ENCODE measurements around the gene MORN1.
A peak's percentile ranks its signal among the peaks of the same experiment; 100 is the strongest.

The MORN1 gene

DNA sequence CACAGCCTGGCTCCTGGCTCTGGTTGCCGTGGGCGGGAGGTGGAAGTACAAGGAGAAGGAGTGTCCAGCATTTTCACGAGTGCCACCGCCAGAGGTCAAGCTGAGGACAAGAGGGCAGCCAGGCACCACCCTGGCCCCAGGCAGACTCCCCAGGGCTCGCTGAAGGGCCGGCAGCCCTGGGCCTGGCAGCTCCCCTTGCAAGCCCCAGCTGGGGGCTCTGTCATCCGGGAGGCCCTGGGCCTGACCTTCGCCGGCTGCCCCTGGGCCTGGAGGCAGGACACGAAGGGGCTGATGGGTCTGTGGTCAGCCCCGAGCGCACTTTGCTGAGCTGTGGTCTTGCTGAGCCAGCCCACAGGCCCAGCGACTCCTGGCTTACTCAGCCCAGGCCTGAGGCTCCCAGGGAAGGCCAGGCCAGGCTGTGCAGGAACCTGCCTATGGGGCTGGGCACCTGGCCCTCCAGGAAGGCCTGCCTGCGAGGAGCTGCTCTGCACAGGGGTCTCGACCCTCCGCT lies 74.8 kb downstream of the MORN1 start:
- no peaks in the 10 kb centered on the region for H3K79me2 ChIP-seq (ENCODE audit: low read length)
- DNase-seq: no peak
- no peak overlapping the region for H3K9ac ChIP-seq (ENCODE audit: low read length)
- no peak overlapping the region for H3K4me2 ChIP-seq (ENCODE audit: low read depth, low read length)
- H2AFZ ChIP-seq (ENCODE audit: low read length): no peak overlapping the region
- no peaks in the 10 kb centered on the region for H3K9me2 ChIP-seq (replicated peaks; ENCODE audit: insufficient read depth, low read length)
- no peaks in the 10 kb centered on the region for H3F3A ChIP-seq (ENCODE audit: insufficient read depth, low read length)
- H3K9me3 ChIP-seq (replicated peaks; ENCODE audit: insufficient read depth, low read length): no peaks in the 10 kb centered on the region
- H3K4me3 ChIP-seq (ENCODE audit: low read length): no peak overlapping the region
- H3K27ac ChIP-seq (ENCODE audit: low read length): no peak overlapping the region
- no peak for TF ChIP-seq EZH2phosphoT487 (IDR thresholded peaks at IDR 0.05; ENCODE audit: low read length)
- H4K20me1 ChIP-seq (ENCODE audit: insufficient read depth, low read length): no peaks in the 10 kb centered on the region
- H3K4me1 ChIP-seq (ENCODE audit: low read length): no peaks in the 10 kb centered on the region
- H3K27me3 ChIP-seq (replicated peaks; ENCODE audit: insufficient read depth, low read length): peaks cover 67% of the 10 kb centered on the region
- no peaks in the 10 kb centered on the region for H3K36me3 ChIP-seq (replicated peaks; ENCODE audit: insufficient read depth, low read length)

DNA sequence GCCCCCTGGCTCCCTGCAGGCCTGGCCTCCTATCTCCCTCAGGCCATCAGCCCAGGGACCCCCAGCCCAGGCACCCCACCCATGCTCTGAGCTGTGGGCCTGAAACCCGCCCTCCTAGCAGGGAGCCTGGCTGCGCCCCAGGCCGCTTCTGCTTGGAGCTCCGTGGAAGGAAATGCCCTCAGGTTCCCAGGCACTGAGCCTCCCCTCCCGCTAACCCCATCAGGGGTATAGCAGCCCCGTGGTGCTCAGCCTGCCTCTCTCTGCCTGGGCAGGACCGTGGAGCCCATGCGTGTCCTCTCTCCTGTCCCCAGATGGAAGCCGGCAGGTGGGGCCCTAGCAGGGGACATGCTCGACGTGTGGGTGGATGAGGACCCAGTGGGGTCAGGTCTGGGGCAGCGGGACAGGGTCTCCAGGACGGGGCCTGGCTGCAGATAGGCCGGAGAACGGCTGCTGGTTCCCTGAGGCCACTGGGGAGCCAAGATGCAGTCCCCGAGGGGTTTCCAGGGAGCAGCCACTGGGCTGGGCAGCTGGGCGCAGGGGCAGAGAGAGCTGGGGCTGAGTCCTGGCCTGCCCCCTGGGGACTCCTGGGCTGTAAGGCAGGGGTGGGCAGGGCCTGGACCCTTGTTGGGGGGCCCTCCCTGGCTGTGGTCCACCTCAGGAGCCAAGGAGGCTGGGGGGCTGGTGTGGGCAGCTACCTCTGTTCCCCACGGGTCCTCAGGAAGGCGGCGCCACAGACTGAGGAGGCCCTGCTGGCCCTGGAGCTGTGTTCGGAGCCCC lies 75.5 kb downstream of the MORN1 start:
- H3K27ac ChIP-seq (ENCODE audit: low read length): no peak overlapping the region
- TF ChIP-seq, protein P1, sequence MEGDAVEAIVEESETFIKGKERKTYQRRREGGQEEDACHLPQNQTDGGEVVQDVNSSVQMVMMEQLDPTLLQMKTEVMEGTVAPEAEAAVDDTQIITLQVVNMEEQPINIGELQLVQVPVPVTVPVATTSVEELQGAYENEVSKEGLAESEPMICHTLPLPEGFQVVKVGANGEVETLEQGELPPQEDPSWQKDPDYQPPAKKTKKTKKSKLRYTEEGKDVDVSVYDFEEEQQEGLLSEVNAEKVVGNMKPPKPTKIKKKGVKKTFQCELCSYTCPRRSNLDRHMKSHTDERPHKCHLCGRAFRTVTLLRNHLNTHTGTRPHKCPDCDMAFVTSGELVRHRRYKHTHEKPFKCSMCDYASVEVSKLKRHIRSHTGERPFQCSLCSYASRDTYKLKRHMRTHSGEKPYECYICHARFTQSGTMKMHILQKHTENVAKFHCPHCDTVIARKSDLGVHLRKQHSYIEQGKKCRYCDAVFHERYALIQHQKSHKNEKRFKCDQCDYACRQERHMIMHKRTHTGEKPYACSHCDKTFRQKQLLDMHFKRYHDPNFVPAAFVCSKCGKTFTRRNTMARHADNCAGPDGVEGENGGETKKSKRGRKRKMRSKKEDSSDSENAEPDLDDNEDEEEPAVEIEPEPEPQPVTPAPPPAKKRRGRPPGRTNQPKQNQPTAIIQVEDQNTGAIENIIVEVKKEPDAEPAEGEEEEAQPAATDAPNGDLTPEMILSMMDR (IDR thresholded peaks at IDR 0.05; ENCODE audit: low read length): no peak
- TF ChIP-seq EZH2 (optimal IDR thresholded peaks at IDR 0.05; ENCODE audit: low read depth, low read length) (no peak), EZH2phosphoT487 (IDR thresholded peaks at IDR 0.05; ENCODE audit: low read length) (no peak)
- H3K27me3 ChIP-seq (replicated peaks; ENCODE audit: insufficient read depth, low read length): peaks cover 60% of the 10 kb centered on the region
- no peaks in the 10 kb centered on the region for H3K9me3 ChIP-seq (replicated peaks; ENCODE audit: insufficient read depth, low read length)
- H3K4me3 ChIP-seq (ENCODE audit: low read length): no peak overlapping the region
- no peak overlapping the region for H3K4me2 ChIP-seq (ENCODE audit: low read depth, low read length)
- no peak overlapping the region for H3K9ac ChIP-seq (ENCODE audit: low read length)
- no peaks in the 10 kb centered on the region for H3F3A ChIP-seq (ENCODE audit: insufficient read depth, low read length)
- H3K79me2 ChIP-seq (ENCODE audit: low read length): no peaks in the 10 kb centered on the region
- no peak overlapping the region for H2AFZ ChIP-seq (ENCODE audit: low read length)
- H3K36me3 ChIP-seq (replicated peaks; ENCODE audit: insufficient read depth, low read length): no peaks in the 10 kb centered on the region
- H4K20me1 ChIP-seq (ENCODE audit: insufficient read depth, low read length): no peaks in the 10 kb centered on the region
- H3K4me1 ChIP-seq (ENCODE audit: low read length): no peaks in the 10 kb centered on the region
- no peak for DNase-seq
- no peaks in the 10 kb centered on the region for H3K9me2 ChIP-seq (replicated peaks; ENCODE audit: insufficient read depth, low read length)

DNA sequence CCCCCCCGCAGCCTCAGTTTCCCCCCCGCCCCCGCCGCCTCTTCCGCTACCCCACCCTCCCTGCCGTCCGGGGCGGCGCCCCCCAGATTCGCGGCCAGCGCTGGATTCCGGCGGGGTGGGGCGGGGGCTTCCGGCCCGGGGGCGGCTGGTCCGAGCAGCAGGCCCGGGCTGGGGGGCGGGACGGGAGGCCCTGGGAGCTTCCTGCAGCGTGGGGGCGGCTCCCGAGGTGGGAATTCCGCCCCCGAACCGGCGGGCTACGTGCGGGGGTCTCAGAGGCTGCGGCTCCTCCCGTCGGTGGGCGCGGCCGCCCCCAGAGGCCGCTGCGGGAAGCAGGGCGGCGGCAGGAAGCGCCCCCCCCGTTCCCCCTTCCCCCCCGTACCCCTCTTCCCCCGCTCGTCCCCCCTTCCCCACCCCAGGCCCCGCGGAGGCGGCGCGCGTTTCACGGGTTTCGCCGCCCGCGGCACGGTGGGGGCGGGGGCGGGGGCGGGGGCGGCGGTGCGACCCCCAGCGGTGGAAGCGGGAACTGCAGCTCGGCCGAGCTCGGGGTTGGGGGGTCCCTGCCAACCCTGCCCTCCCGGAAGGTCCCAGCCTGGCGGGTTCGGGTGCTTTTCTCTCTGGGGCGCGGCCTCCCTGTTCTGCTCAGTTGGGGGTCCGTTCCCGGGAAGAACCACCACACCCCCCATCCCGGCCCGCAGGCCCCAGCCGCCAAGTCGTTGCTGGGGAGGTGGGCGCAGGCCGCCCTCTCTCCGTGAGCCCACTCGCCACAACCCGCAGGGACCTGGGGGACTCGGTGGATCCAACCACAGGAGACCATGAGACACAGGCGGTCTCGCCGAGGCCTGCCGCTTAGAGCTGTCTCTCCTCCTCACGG lies 76.3 kb downstream of the MORN1 start:
- H4K20me1 ChIP-seq (ENCODE audit: insufficient read depth, low read length): no peaks in the 10 kb centered on the region
- H3K4me3 ChIP-seq (ENCODE audit: low read length): no peak overlapping the region
- H3K27me3 ChIP-seq (replicated peaks; ENCODE audit: insufficient read depth, low read length): peaks cover 52% of the 10 kb centered on the region
- no peaks in the 10 kb centered on the region for H3K36me3 ChIP-seq (replicated peaks; ENCODE audit: insufficient read depth, low read length)
- H3K9ac ChIP-seq (ENCODE audit: low read length): no peak overlapping the region
- H2AFZ ChIP-seq (ENCODE audit: low read length): no peak overlapping the region
- H3K4me1 ChIP-seq (ENCODE audit: low read length): no peaks in the 10 kb centered on the region
- H3K9me3 ChIP-seq (replicated peaks; ENCODE audit: insufficient read depth, low read length): no peaks in the 10 kb centered on the region
- H3K27ac ChIP-seq (ENCODE audit: low read length): no peak overlapping the region
- H3F3A ChIP-seq (ENCODE audit: insufficient read depth, low read length): no peaks in the 10 kb centered on the region
- no peaks in the 10 kb centered on the region for H3K9me2 ChIP-seq (replicated peaks; ENCODE audit: insufficient read depth, low read length)
- no peak for DNase-seq
- peak overlapping the region; percentile 24; the same call in 1 of the 2 replicates for H3K4me2 ChIP-seq (ENCODE audit: low read depth, low read length)
- H3K79me2 ChIP-seq (ENCODE audit: low read length): no peaks in the 10 kb centered on the region
- no peak for TF ChIP-seq EZH2 (optimal IDR thresholded peaks at IDR 0.05; ENCODE audit: low read depth, low read length)
- TF ChIP-seq, protein P1 (IDR thresholded peaks at IDR 0.05; ENCODE audit: low read length): peak; percentile 46

Data from MM.1S (cell line).